Inflammatory macrophage treated with lipopolysaccharide for 1 hour (primary cell): ENCODE measurements around the gene NUP210L.
"Not testable (repeated sequence)": the region's sequence is repeated elsewhere in the genome, so short reads cannot be mapped to it uniquely, and the experiment has no call there.

Source experiments
- DNase-seq, 2 donors: peaks; one replicate each; pipeline ENCODE4 v3.0.0-alpha.2; 2020 to 2022

Gene NUP210L

GRCh38 chr1:154094411-154094810 lies 60.5 kb downstream of the NUP210L start:
- DNase-seq: peak; percentile 15 to 39

- no peak for DNase-seq
These were observed 61.2 kb downstream of the NUP210L start for GRCh38 chr1:154093699-154094098.

- DNase-seq: no peak
These were observed 63.2 kb downstream of the NUP210L start for GRCh38 chr1:154091706-154092105.

GRCh38 chr1:154087574-154087973 lies 67.3 kb downstream of the NUP210L start:
- DNase-seq: no peak

- not testable (repeated sequence) for DNase-seq
These were observed 71.8 kb downstream of the NUP210L start for GRCh38 chr1:154083057-154083456.

- no peak for DNase-seq
These were observed 73.3 kb downstream of the NUP210L start for GRCh38 chr1:154081386-154082126.

GRCh38 chr1:154076413-154076812 lies 78.5 kb downstream of the NUP210L start:
- no peak for DNase-seq

GRCh38 chr1:154075746-154076145 lies 79.1 kb downstream of the NUP210L start:
- no peak for DNase-seq

GRCh38 chr1:154062309-154062708 lies 92.6 kb downstream of the NUP210L start:
- no peak for DNase-seq

- not testable (repeated sequence) for DNase-seq
These were observed 107.4 kb downstream of the NUP210L start for GRCh38 chr1:154047436-154047835.

- DNase-seq: not testable (repeated sequence)
These were observed 121.2 kb downstream of the NUP210L start for GRCh38 chr1:154033697-154034096.

GRCh38 chr1:154019940-154020339 lies 134.9 kb downstream of the NUP210L start:
- DNase-seq: no peak

- DNase-seq: no peak
These were observed 135.6 kb downstream of the NUP210L start for GRCh38 chr1:154019269-154019668.

GRCh38 chr1:154014154-154014907 lies 140.5 kb downstream of the NUP210L start:
- no peak for DNase-seq

- not testable (repeated sequence) for DNase-seq
These were observed 142.3 kb downstream of the NUP210L start for GRCh38 chr1:154012543-154012942.

- DNase-seq: no peak
These were observed 142.7 kb downstream of the NUP210L start for GRCh38 chr1:154012129-154012528.

- DNase-seq: no peak
These were observed 148.7 kb downstream of the NUP210L start for GRCh38 chr1:154006136-154006535.

- DNase-seq: no peak
These were observed 154.5 kb downstream of the NUP210L start for GRCh38 chr1:154000420-154000819.

- not testable (repeated sequence) for DNase-seq
These were observed 158.0 kb downstream of the NUP210L start for GRCh38 chr1:153996882-153997281.

GRCh38 chr1:153995640-153996039 lies 159.2 kb downstream of the NUP210L start:
- DNase-seq: no peak

- no peak for DNase-seq
These were observed 159.7 kb downstream of the NUP210L start for GRCh38 chr1:153995202-153995601.

GRCh38 chr1:153991806-153992205 lies 163.1 kb downstream of the NUP210L start:
- DNase-seq: no peak

GRCh38 chr1:153991151-153991630 lies 163.7 kb downstream of the NUP210L start:
- DNase-seq: peak in 1 of 2 donors; percentile 30
